Psoas muscle (tissue), 8 donors: ENCODE results near the gene SLC39A8. TPM values are rescaled to one million over a fixed set of nuclear protein-coding genes. Genes with fewer than 3 reads are reported as not detected.

ENCODE experiments used
- ATAC-seq, 4 donors: fragments of 200-7000 bp; cut with Tn5 transposase; one replicate each; pipeline ENCODE4 v1.9.1; 2020; ENCODE audit warnings: moderate library complexity in 3 of 4, mild to moderate bottlenecking in 2 of 4
- DNase-seq, 2 donors: peaks; one replicate each; pipeline ENCODE4 v3.0.0-alpha.2; 2020
- H3K27ac ChIP-seq: fragments of 200-600 bp; one replicate; pipeline ENCODE4 v1.8.0; 2022
- H3K27me3 ChIP-seq, 3 donors: fragments of 200-600 bp in 1 of 3; one replicate each; pipeline versions ENCODE4 v1.6.1 to v1.8.0; 2013 to 2022; ENCODE audit warnings: low read length in 2 of 3, mild to moderate bottlenecking in 2 of 3, moderate library complexity in 1 of 3; ENCODE audit not compliant: insufficient read depth in 3 of 3
- H3K36me3 ChIP-seq, 2 donors: fragments of 200-600 bp in 1 of 2; one replicate each; pipeline versions ENCODE4 v1.6.1 to v1.8.0; 2013 to 2022; ENCODE audit warnings: low read depth in 1 of 2, mild to moderate bottlenecking in 1 of 2, moderate library complexity in 1 of 2; ENCODE audit not compliant: insufficient read depth in 1 of 2
- H3K4me1 ChIP-seq: fragments of 200-600 bp; one replicate; pipeline ENCODE4 v1.8.0; 2022
- H3K4me3 ChIP-seq: fragments of 200-600 bp; one replicate; pipeline ENCODE4 v1.8.0; 2022; ENCODE audit warnings: mild to moderate bottlenecking
- H3K9me3 ChIP-seq: fragments of 200-600 bp; one replicate; pipeline ENCODE4 v1.8.0; 2022
- CTCF ChIP-seq: fragments of 200-600 bp; IDR thresholded peaks from one replicate; pipeline ENCODE4 v1.8.0; 2022; ENCODE audit warnings: antibody characterized with exemption
- WGBS, 3 donors: extraction: QIAGEN DNeasy Blood & Tissue Kit; methylation state at CpG; one replicate each; pipeline versions ENCODE4 v1.1.6 to v1.1.7; 2013; 5-methylcytosine and 5-hydroxymethylcytosine counted together
- intact Hi-C, 2 donors: fragments of 100-400 bp; cut with DNase I; formaldehyde crosslinking; loops; one replicate each; pipeline versions ENCODE4 v1.11.0 to v1.14.2; 2022
- polyA plus RNA-seq, 3 donors: library from polyadenylated mRNA; stranded (reverse); fragments of 200-250 nt; gene quantifications; one replicate each; pipeline ENCODE4 v1.2.3, GENCODE V29; 2013
- total RNA-seq, 4 donors: library from RNA; stranded (reverse); fragmentation: NEBNext Ultra II Directional in 2 of 4; extraction: Animal tissue kit (Norgen Biotek cat#: 25700) in 2 of 4; gene quantifications; one replicate each; pipeline versions ENCODE4 v1.2.1 to v1.2.4, GENCODE V29; 2021 to 2023
- donor health status: healthy with polysubstance abuse.
- donor health status: DM: no; HTN: no; CAD: no; lungs with moderate emphysema.
- donor health status: Bipolar disorder and iron deficiency.
- donor health status: healthy.
- donor health status: DM: yes; HTN: yes; CAD: no.
- donor health status: DM: no; HTN: no; CAD: no.
- donor health status: DM: no; HTN: no; CAD: no.
- donor health status: DM: yes; HTN: yes; CAD: no.

The SLC39A8 gene
- total and polyA plus RNA-seq, 7 donors: 0.66 to 3.6 (median 1.7) TPM

GRCh38 chr4:102322736-102323135 is 22.5 kb downstream of the SLC39A8 start:
- WGBS, 3 donors: 64 to 85% (median 71%) methylated on average over 2 of the region's 2 CpGs
- no peaks in the 10 kb centered on the region for H3K27me3 ChIP-seq
- H3K4me3 ChIP-seq: no peak overlapping the region
- TF ChIP-seq CTCF: no peak
- H3K36me3 ChIP-seq: no peaks in the 10 kb centered on the region
- H3K9me3 ChIP-seq: no peaks in the 10 kb centered on the region
- no peaks in the 10 kb centered on the region for H3K4me1 ChIP-seq
- intact Hi-C loops: no loop called here
- no peak overlapping the region for H3K27ac ChIP-seq
- DNase-seq (no peak), ATAC-seq (no peak)

- WGBS, 3 donors: 73 to 80% (median 78%) methylated on average over 11 of the region's 11 CpGs
- no peak for ATAC-seq
- intact Hi-C loops: no loop called here
These were observed 23.9 kb downstream of the SLC39A8 start for GRCh38 chr4:102321260-102321995.

GRCh38 chr4:102319594-102319993 is 25.7 kb downstream of the SLC39A8 start:
- Histone ChIP-seq H3K27ac (no peak overlapping the region), H3K36me3 (no peaks in the 10 kb centered on the region), H3K9me3 (no peaks in the 10 kb centered on the region), H3K4me3 (no peak overlapping the region), H3K27me3 (no peaks in the 10 kb centered on the region), H3K4me1 (no peaks in the 10 kb centered on the region)
- no peak for DNase-seq
- TF ChIP-seq CTCF: no peak
- intact Hi-C loops: no loop called here
- 49 to 58% (median 55%) methylated on average over 3 of the region's 3 CpGs for WGBS, 3 donors
- no peak for ATAC-seq

More at GRCh38 chr4:102321260-102321995, 23.9 kb downstream of the SLC39A8 start:
- no peak for DNase-seq
- H3K4me3 ChIP-seq: no peak overlapping the region
- no peaks in the 10 kb centered on the region for H3K4me1 ChIP-seq
- no peak overlapping the region for H3K27ac ChIP-seq
- H3K9me3 ChIP-seq: no peaks in the 10 kb centered on the region
- H3K27me3 ChIP-seq: no peaks in the 10 kb centered on the region
- no peak for TF ChIP-seq CTCF
- H3K36me3 ChIP-seq: no peaks in the 10 kb centered on the region

GRCh38 chr4:102318526-102318925 is 26.8 kb downstream of the SLC39A8 start:
- H3K4me1 ChIP-seq: no peaks in the 10 kb centered on the region
- no peaks in the 10 kb centered on the region for H3K36me3 ChIP-seq
- H3K9me3 ChIP-seq: no peaks in the 10 kb centered on the region
- no peak for TF ChIP-seq CTCF
- H3K27ac ChIP-seq: no peak overlapping the region
- ATAC-seq (no peak), DNase-seq (no peak)
- H3K4me3 ChIP-seq: no peak overlapping the region
- 72 to 78% (median 76%) methylated on average over 5 of the region's 5 CpGs for WGBS, 3 donors
- no peaks in the 10 kb centered on the region for H3K27me3 ChIP-seq
- intact Hi-C loops: no loop called here

- Histone ChIP-seq H3K27ac (no peak overlapping the region), H3K4me1 (no peaks in the 10 kb centered on the region), H3K27me3 (no peaks in the 10 kb centered on the region), H3K36me3 (no peaks in the 10 kb centered on the region), H3K9me3 (no peaks in the 10 kb centered on the region), H3K4me3 (no peak overlapping the region)
- 42 to 61% (median 47%) methylated on average over 3 of the region's 3 CpGs for WGBS, 3 donors
- DNase-seq (no peak), ATAC-seq (no peak)
- no peak for TF ChIP-seq CTCF
- intact Hi-C loops: no loop called here
These were observed 27.2 kb downstream of the SLC39A8 start for GRCh38 chr4:102318105-102318504.
